T47D (cell line): Measurements from ENCODE around the gene ACSS3.
"Not testable (repeated sequence)": the region's sequence is repeated elsewhere in the genome, so short reads cannot be mapped to it uniquely, and the experiment has no call there.

Source experiments
- DNase-seq, 2 experiments: peaks; one replicate each; pipeline versions ENCODE4 v3.0.0 to v3.0.0-alpha.2; 2011 to 2012; ENCODE audit warnings: low read depth in 1 of 2, low spot score in 1 of 2
- JUND ChIP-seq: IDR thresholded peaks from 2 replicates; pipeline ENCODE4 v1.6.1; 2012; ENCODE audit warnings: low read depth
- in situ Hi-C: cut with HindIII; loops from 2 replicates; pipeline ENCODE4 v1.10.0; 2016; ENCODE audit warnings: low sequenced_read_pairs, low pct_unique_long_range_greater_than_20kb

ACSS3 gene

GRCh38 chr12:81205416-81205815 lies 127.5 kb downstream of the ACSS3 start:
- DNase-seq = no peak
- in situ Hi-C loops = no loop called here
- no peak for TF ChIP-seq JUND

DNA sequence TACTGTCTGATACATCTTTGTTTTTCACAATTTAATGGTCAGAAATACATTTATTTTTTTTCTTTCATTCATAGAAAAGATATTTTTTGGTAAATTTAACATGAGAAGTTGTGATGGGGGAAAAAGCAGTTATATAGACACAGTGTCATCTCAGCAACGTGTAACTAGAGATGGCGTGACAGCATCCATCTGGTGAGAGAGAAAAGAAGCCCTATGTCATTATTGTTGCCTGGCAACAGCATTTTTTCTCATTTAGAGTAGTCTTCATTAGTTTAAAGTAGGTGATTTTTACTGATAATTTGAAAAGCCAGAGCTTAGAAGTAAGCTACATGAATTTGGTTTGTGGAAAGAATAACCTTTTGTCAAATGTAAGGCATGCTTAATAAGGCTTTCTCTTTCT lies 128.6 kb downstream of the ACSS3 start:
- TF ChIP-seq JUND = no peak
- no peak for DNase-seq
- in situ Hi-C loops = no loop called here

DNA sequence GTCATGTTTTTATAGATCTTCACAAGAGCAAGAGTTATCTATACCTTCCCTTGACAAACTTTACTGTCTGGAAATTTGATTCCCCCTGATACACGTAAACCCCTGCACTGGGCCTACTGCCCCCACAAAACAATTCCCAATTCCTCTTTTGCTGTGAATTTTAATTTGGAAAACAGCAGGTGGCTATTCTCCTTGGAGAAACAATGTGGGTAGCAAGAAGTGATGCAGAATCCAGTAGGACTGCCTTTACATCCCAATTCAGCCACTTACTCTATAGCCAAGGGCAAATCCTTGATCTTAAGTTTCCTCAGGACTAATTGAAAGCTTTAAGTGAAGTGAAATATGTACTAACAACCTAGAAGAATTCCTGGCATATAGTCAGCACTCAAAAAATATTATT lies 129.3 kb downstream of the ACSS3 start:
- in situ Hi-C loops = no loop called here
- DNase-seq = no peak
- TF ChIP-seq JUND = no peak

DNA sequence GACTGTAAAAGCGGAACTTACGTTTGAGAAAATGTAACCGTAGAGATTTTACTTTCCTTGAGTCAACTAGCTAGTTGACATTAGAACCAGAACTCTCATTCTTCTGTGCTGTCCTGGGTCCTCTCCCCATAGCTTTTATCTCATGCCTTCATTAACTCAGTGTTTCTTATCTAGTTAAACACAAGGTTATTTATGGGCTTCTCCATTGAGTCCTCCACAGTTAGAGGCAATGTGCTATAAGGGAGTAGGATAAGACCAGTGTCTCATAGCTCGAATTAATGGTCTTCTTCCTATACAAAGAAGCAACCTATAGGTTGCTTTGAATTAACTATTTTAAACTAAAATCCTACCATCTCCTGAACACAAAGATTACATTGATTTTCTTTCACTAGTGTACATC lies 129.8 kb downstream of the ACSS3 start:
- in situ Hi-C loops = no loop called here
- no peak for DNase-seq

GRCh38 chr12:81208187-81208911 lies 130.5 kb downstream of the ACSS3 start:
- TF ChIP-seq JUND = no peak
- in situ Hi-C loops = no loop called here

More for the DNA sequence above, 129.8 kb downstream of the ACSS3 start:
- TF ChIP-seq JUND = no peak

DNA sequence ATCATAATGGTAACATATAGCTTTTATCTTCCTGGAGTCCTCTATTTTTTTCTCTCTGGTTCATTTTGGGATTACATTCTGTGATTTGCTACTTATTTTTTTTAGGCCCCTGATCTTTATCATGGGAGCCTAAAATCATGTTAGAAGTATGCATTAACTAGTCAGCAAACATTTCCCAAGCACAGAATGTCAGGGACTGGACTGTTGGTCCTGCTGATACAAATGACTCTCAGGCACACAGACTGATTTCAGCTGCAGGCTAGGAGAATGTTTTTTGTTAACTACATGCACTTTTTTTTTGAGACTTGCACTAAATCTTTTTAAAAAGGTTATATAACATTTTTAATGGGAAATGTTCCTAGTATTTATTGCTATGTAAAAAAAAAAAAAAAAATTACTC lies 131.1 kb downstream of the ACSS3 start:
- in situ Hi-C loops = no loop called here
- no peak for DNase-seq
- no peak for TF ChIP-seq JUND

More at GRCh38 chr12:81208187-81208911, 130.5 kb downstream of the ACSS3 start:
- DNase-seq = no peak

- DNase-seq = peak in 1 of 2 experiments; percentile 14
- in situ Hi-C loops = not testable (repeated sequence)
Measured at GRCh38 chr12:81209772-81210225, 131.9 kb downstream of the ACSS3 start.

DNA sequence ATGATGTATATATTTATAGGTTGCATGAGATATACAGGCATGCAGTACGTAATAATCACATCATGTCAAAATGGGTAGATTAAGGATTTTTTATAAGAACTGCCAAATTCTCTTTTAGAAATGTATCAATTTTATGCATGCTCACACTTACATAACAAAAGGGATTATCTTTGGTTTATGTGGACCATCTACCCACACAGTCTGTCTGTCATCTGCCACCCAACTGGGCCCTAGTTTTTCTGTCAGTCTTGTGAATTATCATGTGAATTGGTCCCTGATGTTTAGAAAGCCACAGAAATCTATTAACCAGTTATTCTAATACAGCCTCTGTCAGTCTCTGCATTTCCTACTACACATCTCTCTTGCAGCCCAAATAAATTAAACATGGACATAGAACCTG lies 133.4 kb downstream of the ACSS3 start:
- in situ Hi-C loops = no loop called here
- no peak for TF ChIP-seq JUND
- no peak for DNase-seq

- no peak for TF ChIP-seq JUND
- in situ Hi-C loops = no loop called here
- DNase-seq = no peak
Measured at GRCh38 chr12:81212996-81213696, 135.3 kb downstream of the ACSS3 start.

GRCh38 chr12:81216739-81217138 lies 138.9 kb downstream of the ACSS3 start:
- TF ChIP-seq JUND = no peak
- DNase-seq = no peak
- in situ Hi-C loops = no loop called here

DNA sequence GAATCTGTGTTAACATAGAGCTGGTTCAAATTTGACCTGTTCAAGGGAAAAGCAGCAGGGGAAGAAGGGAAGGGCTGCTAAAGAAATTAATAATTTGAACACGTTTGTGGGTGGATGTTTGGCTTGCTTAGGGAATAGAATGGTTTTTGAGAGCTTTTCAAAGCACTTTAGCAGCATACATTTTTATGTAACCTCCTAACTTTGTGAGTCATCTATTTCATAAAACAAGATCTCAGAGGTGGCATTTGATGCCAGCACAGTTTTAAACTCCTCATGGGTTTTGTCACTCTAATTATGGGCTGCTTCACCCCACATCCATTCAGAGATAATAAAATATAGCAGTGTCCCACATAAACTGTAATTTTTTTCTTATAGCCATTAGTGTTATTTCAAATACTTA lies 143.8 kb downstream of the ACSS3 start:
- in situ Hi-C loops = no loop called here
- no peak for TF ChIP-seq JUND
- DNase-seq = no peak

DNA sequence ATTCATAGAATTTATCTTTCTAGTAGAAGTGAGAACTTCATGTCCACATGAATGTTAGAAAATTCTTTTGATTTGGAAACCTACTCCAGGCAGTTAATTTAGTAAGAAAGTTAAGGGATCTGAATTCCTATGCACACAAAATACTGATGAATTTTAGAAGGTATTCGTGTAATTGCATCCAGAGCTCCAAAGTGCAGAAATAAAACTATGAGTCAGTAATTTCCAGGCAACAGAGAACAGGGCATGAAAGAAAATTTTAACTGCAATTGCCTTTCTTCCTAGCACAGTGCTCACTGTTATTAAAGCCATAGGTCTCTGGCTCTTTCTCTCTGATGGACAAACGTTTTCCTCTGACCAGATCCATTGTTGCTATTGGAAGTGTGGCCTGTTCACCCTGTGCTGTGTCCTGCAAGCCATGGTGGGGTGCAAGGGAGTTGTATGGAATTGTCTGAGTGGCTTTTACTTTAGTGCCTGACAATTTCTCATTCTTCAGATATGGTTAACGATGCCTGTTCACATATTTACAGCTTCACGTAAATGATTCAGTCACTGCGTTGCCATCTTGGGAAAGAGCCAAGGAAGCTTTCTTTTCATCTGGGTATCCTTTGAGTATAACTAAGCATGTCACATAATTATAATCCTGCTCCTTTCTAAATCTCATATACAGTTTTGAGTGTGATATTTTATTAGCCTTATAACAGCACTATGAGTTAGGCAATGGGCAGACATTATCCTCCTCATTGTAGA lies 145.1 kb downstream of the ACSS3 start:
- TF ChIP-seq JUND = no peak
- in situ Hi-C loops = no loop called here
- no peak for DNase-seq

DNA sequence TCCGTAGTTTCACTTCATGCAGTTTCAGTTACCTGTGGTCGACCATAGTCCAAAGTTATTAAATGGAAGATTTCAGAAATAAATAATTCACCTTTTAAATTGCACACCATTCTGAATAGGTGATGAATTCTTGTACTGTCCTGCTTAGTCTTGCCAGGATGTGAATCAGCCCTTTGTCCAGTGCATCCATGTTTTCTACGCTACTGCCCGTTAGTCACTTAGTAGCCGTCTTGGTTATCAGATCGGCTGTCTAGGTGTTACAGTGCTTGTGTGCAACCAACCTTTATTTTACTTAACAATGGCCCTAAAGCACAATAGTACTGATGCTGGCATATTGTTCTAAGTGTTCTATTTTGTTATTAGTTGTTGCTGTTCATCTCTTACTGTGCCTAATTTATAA lies 146.7 kb downstream of the ACSS3 start:
- in situ Hi-C loops = no loop called here
- no peak for TF ChIP-seq JUND
- no peak for DNase-seq
